ENCODE data around the gene HELLS. TPM values are rescaled to one million over a fixed set of nuclear protein-coding genes. Genes with fewer than 3 reads are reported as not detected.
"Not testable (repeated sequence)": the region's sequence is repeated elsewhere in the genome, so short reads cannot be mapped to it uniquely, and the experiment has no call there.

The HELLS gene
- total RNA-seq, 5 donors from 2014 or later (not counting 1 experiment from before 2014, with no cell fraction given), result 8.3 to 21.4 (median 13.0) TPM

DNA sequence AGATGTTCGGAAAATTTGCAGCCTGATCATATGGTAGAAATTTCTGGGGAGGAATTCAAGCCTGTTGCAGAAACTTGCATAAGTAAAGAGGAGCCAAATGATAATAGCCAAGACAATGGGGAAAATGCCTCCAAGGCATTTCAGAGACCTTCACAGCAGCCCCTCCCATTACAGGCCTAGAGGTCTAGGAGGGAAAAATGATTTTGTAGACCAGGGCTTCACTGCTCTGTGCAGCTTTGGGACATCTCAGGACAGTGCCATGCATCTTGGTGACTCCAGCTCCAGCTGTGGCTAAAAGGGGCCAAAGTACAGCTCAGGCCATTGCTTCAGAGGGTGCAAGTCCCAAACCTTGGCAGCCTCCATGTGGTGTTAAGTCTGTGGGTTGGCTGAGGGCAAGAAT is 87.4 kb downstream of the HELLS start:
- no peaks in the 10 kb centered on the region for H3K36me3 Mint-ChIP-seq
- no peak overlapping the region for H3K27ac Mint-ChIP-seq
- CTCF ChIA-PET, result no interaction called here
- no peaks in the 10 kb centered on the region for H3K4me1 ChIP-seq (ENCODE audit: control insufficient read depth in 1 of 2, extremely low read depth in 1 of 2, insufficient read depth in 2 of 2, low read length in 2 of 2)
- no peak overlapping the region for H3K27ac ChIP-seq (ENCODE audit: low read length)
- peaks cover under 1 to 6% of the 10 kb centered on the region in 2 donors for H3K27me3 Mint-ChIP-seq
- no peaks in the 10 kb centered on the region for H3K9me3 ChIP-seq
- H3K4me3 Mint-ChIP-seq, result no peak overlapping the region
- no peak overlapping the region for H3K4me3 ChIP-seq (ENCODE audit: control insufficient read depth in 1 of 2, extremely low read depth in 1 of 2, low read length in 1 of 2)
- ATAC-seq (replicated peaks in 1 of 4), result no peak
- DNase-seq, result no peak
- H3K4me1 Mint-ChIP-seq, result no peaks in the 10 kb centered on the region
- no peaks in the 10 kb centered on the region for H3K27me3 ChIP-seq (replicated peaks in 1 of 2; ENCODE audit: control insufficient read depth in 2 of 2, extremely low read depth in 1 of 2, insufficient read depth in 2 of 2, low read length in 1 of 2)
- POLR2A ChIA-PET, result no interaction called here
- no CpG with 5 or more reads among the region's 1 CpG for WGBS (ENCODE audit: insufficient coverage)
- peaks cover 4 to 14% (median 5%) of the 10 kb centered on the region in 3 donors for H3K9me3 Mint-ChIP-seq
- no peaks in the 10 kb centered on the region for H3K36me3 ChIP-seq (ENCODE audit: control insufficient read depth in 2 of 2, extremely low read depth in 1 of 2, insufficient read depth in 1 of 2, low read length in 1 of 2)

- H3K4me1 Mint-ChIP-seq; H3K27me3 Mint-ChIP-seq; H3K36me3 Mint-ChIP-seq; ATAC-seq (replicated peaks in 1 of 4); POLR2A ChIA-PET; H3K4me1 ChIP-seq (ENCODE audit: control insufficient read depth in 1 of 2, extremely low read depth in 1 of 2, insufficient read depth in 2 of 2, low read length in 2 of 2); H3K4me3 Mint-ChIP-seq; H3K27me3 ChIP-seq (replicated peaks in 1 of 2; ENCODE audit: control insufficient read depth in 2 of 2, extremely low read depth in 1 of 2, insufficient read depth in 2 of 2, low read length in 1 of 2); DNase-seq; H3K36me3 ChIP-seq (ENCODE audit: control insufficient read depth in 2 of 2, extremely low read depth in 1 of 2, insufficient read depth in 1 of 2, low read length in 1 of 2); H3K27ac ChIP-seq (ENCODE audit: low read length); H3K9me3 ChIP-seq; H3K27ac Mint-ChIP-seq; H3K4me3 ChIP-seq (ENCODE audit: control insufficient read depth in 1 of 2, extremely low read depth in 1 of 2, low read length in 1 of 2); CTCF ChIA-PET: not testable (repeated sequence)
- H3K9me3 Mint-ChIP-seq, result peaks cover 10 to 20% (median 12%) of the 10 kb centered on the region in 3 donors
- WGBS (ENCODE audit: insufficient coverage), result 94% methylated on average over 3 of the region's 4 CpGs
Measured at GRCh38 chr10:94638097-94638496, 92.5 kb downstream of the HELLS start.

- POLR2A ChIA-PET, result no interaction called here
- H3K4me3 ChIP-seq (ENCODE audit: control insufficient read depth in 1 of 2, extremely low read depth in 1 of 2, low read length in 1 of 2), result no peak overlapping the region
- Mint-ChIP-seq H3K4me3 (no peak overlapping the region), H3K36me3 (no peaks in the 10 kb centered on the region), H3K27ac (no peak overlapping the region), H3K4me1 (no peaks in the 10 kb centered on the region), H3K9me3 (peaks cover 10 to 15% (median 12%) of the 10 kb centered on the region in 3 donors), H3K27me3 (peaks cover 4 to 9% of the 10 kb centered on the region in 2 donors)
- CTCF ChIA-PET, result no interaction called here
- no peak overlapping the region for H3K27ac ChIP-seq (ENCODE audit: low read length)
- H3K4me1 ChIP-seq (ENCODE audit: control insufficient read depth in 1 of 2, extremely low read depth in 1 of 2, insufficient read depth in 2 of 2, low read length in 2 of 2), result no peaks in the 10 kb centered on the region
- H3K9me3 ChIP-seq, result no peaks in the 10 kb centered on the region
- no peak for DNase-seq
- WGBS (ENCODE audit: insufficient coverage), result 87% methylated on average over 5 of the region's 8 CpGs
- ATAC-seq (replicated peaks in 1 of 4), result no peak
- no peaks in the 10 kb centered on the region for H3K36me3 ChIP-seq (ENCODE audit: control insufficient read depth in 2 of 2, extremely low read depth in 1 of 2, insufficient read depth in 1 of 2, low read length in 1 of 2)
- no peaks in the 10 kb centered on the region for H3K27me3 ChIP-seq (replicated peaks in 1 of 2; ENCODE audit: control insufficient read depth in 2 of 2, extremely low read depth in 1 of 2, insufficient read depth in 2 of 2, low read length in 1 of 2)
Measured at GRCh38 chr10:94639902-94640301, 94.3 kb downstream of the HELLS start.

- Histone ChIP-seq H3K4me1 (ENCODE audit: control insufficient read depth in 1 of 2, extremely low read depth in 1 of 2, insufficient read depth in 2 of 2, low read length in 2 of 2) (no peaks in the 10 kb centered on the region), H3K27ac (ENCODE audit: low read length) (no peak overlapping the region), H3K36me3 (ENCODE audit: control insufficient read depth in 2 of 2, extremely low read depth in 1 of 2, insufficient read depth in 1 of 2, low read length in 1 of 2) (no peaks in the 10 kb centered on the region), H3K9me3 (no peaks in the 10 kb centered on the region), H3K4me3 (ENCODE audit: control insufficient read depth in 1 of 2, extremely low read depth in 1 of 2, low read length in 1 of 2) (no peak overlapping the region), H3K27me3 (replicated peaks in 1 of 2; ENCODE audit: control insufficient read depth in 2 of 2, extremely low read depth in 1 of 2, insufficient read depth in 2 of 2, low read length in 1 of 2) (no peaks in the 10 kb centered on the region)
- CTCF ChIA-PET, result no interaction called here
- WGBS (ENCODE audit: insufficient coverage), result no CpG with 5 or more reads among the region's 3 CpGs
- H3K27me3 Mint-ChIP-seq, result peaks cover 4 to 9% of the 10 kb centered on the region in 2 donors
- no peak for DNase-seq
- ATAC-seq (replicated peaks in 1 of 4), result no peak
- H3K27ac Mint-ChIP-seq, result no peak overlapping the region
- H3K4me1 Mint-ChIP-seq, result no peaks in the 10 kb centered on the region
- H3K4me3 Mint-ChIP-seq, result no peak overlapping the region
- POLR2A ChIA-PET, result no interaction called here
- no peaks in the 10 kb centered on the region for H3K36me3 Mint-ChIP-seq
- H3K9me3 Mint-ChIP-seq, result peaks cover 10 to 15% (median 12%) of the 10 kb centered on the region in 3 donors
Measured at GRCh38 chr10:94640562-94640961, 95.0 kb downstream of the HELLS start.

- H3K27ac ChIP-seq (ENCODE audit: low read length), result no peak overlapping the region
- 90% methylated on average over 2 of the region's 4 CpGs for WGBS (ENCODE audit: insufficient coverage)
- H3K36me3 ChIP-seq (ENCODE audit: control insufficient read depth in 2 of 2, extremely low read depth in 1 of 2, insufficient read depth in 1 of 2, low read length in 1 of 2), result no peaks in the 10 kb centered on the region
- H3K4me3 ChIP-seq (ENCODE audit: control insufficient read depth in 1 of 2, extremely low read depth in 1 of 2, low read length in 1 of 2), result no peak overlapping the region
- H3K9me3 ChIP-seq, result no peaks in the 10 kb centered on the region
- Mint-ChIP-seq H3K4me3 (no peak overlapping the region), H3K27me3 (peaks cover 4 to 9% of the 10 kb centered on the region in 2 donors), H3K4me1 (no peaks in the 10 kb centered on the region), H3K9me3 (peaks cover 10 to 12% (median 12%) of the 10 kb centered on the region in 3 donors), H3K36me3 (no peaks in the 10 kb centered on the region), H3K27ac (no peak overlapping the region)
- no peaks in the 10 kb centered on the region for H3K27me3 ChIP-seq (replicated peaks in 1 of 2; ENCODE audit: control insufficient read depth in 2 of 2, extremely low read depth in 1 of 2, insufficient read depth in 2 of 2, low read length in 1 of 2)
- CTCF ChIA-PET, result no interaction called here
- H3K4me1 ChIP-seq (ENCODE audit: control insufficient read depth in 1 of 2, extremely low read depth in 1 of 2, insufficient read depth in 2 of 2, low read length in 2 of 2), result no peaks in the 10 kb centered on the region
- ATAC-seq (replicated peaks in 1 of 4) (no peak), DNase-seq (no peak)
- POLR2A ChIA-PET, result no interaction called here
Measured at GRCh38 chr10:94641480-94641879, 95.9 kb downstream of the HELLS start.

DNA sequence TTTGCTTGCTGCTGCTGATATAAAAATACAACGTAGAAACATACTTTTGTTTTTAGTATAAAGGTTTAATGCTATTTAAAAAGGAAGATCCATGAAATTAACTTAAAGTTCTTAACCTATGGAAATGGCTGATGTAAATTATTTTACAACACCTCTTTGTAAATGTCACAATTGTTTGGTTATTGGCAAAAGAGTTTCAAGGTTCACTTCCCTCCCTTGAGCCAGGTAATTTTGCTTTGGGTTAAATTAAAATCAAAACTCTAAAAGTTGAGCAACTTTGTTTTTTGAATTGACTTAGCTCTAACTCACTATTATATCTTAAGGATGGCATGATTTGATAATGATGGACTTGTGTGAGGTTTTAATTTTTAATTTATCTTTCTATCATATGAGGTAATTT is 98.8 kb downstream of the HELLS start:
- H3K27ac ChIP-seq (ENCODE audit: low read length), result no peak overlapping the region
- H3K4me1 ChIP-seq (ENCODE audit: control insufficient read depth in 1 of 2, extremely low read depth in 1 of 2, insufficient read depth in 2 of 2, low read length in 2 of 2), result no peaks in the 10 kb centered on the region
- Mint-ChIP-seq H3K27me3 (peaks cover 4 to 7% of the 10 kb centered on the region in 2 donors), H3K9me3 (no peaks in the 10 kb centered on the region), H3K36me3 (no peaks in the 10 kb centered on the region), H3K27ac (no peak overlapping the region), H3K4me3 (no peak overlapping the region), H3K4me1 (no peaks in the 10 kb centered on the region)
- no peak overlapping the region for H3K4me3 ChIP-seq (ENCODE audit: control insufficient read depth in 1 of 2, extremely low read depth in 1 of 2, low read length in 1 of 2)
- no CpG with 5 or more reads among the region's 1 CpG for WGBS (ENCODE audit: insufficient coverage)
- ChIA-PET CTCF (no interaction called here), POLR2A (no interaction called here)
- DNase-seq (no peak), ATAC-seq (replicated peaks in 1 of 4) (no peak)
- no peaks in the 10 kb centered on the region for H3K27me3 ChIP-seq (replicated peaks in 1 of 2; ENCODE audit: control insufficient read depth in 2 of 2, extremely low read depth in 1 of 2, insufficient read depth in 2 of 2, low read length in 1 of 2)
- no peaks in the 10 kb centered on the region for H3K36me3 ChIP-seq (ENCODE audit: control insufficient read depth in 2 of 2, extremely low read depth in 1 of 2, insufficient read depth in 1 of 2, low read length in 1 of 2)
- no peaks in the 10 kb centered on the region for H3K9me3 ChIP-seq

DNA sequence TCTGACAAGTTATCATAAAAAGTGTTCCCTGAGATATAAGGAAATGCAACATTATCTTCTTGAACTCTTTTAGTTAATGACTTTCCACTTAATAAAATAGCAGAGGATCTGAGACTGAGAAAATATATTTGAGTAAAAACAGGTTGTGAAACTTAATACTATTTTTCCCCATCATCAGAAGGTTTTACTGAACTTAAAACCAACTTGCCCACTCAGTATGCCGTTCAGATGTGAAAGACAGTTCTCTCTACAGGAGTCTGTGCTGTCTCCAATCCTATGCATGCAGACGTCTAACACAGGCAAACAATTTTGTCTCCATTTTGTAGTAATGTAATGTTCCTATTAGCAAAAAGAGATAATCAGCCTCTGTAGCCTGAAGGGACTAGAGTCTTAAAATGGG is 99.7 kb downstream of the HELLS start:
- H3K36me3 Mint-ChIP-seq, result no peaks in the 10 kb centered on the region

More for the DNA sequence above, 99.7 kb downstream of the HELLS start:
- H3K4me3 Mint-ChIP-seq, result no peak overlapping the region
- H3K27me3 ChIP-seq (replicated peaks in 1 of 2; ENCODE audit: control insufficient read depth in 2 of 2, extremely low read depth in 1 of 2, insufficient read depth in 2 of 2, low read length in 1 of 2), result no peaks in the 10 kb centered on the region
- no peaks in the 10 kb centered on the region for H3K4me1 Mint-ChIP-seq
- no peaks in the 10 kb centered on the region for H3K36me3 ChIP-seq (ENCODE audit: control insufficient read depth in 2 of 2, extremely low read depth in 1 of 2, insufficient read depth in 1 of 2, low read length in 1 of 2)
- no peaks in the 10 kb centered on the region for H3K9me3 Mint-ChIP-seq
- no peak overlapping the region for H3K27ac ChIP-seq (ENCODE audit: low read length)
- ATAC-seq (replicated peaks in 1 of 4) (no peak), DNase-seq (no peak)
- H3K9me3 ChIP-seq, result no peaks in the 10 kb centered on the region
- no CpG with 5 or more reads among the region's 2 CpGs for WGBS (ENCODE audit: insufficient coverage)
- peaks cover 6 to 7% of the 10 kb centered on the region in 2 donors for H3K27me3 Mint-ChIP-seq
- no peaks in the 10 kb centered on the region for H3K4me1 ChIP-seq (ENCODE audit: control insufficient read depth in 1 of 2, extremely low read depth in 1 of 2, insufficient read depth in 2 of 2, low read length in 2 of 2)
- CTCF ChIA-PET, result no interaction called here
- no peak overlapping the region for H3K27ac Mint-ChIP-seq
- H3K4me3 ChIP-seq (ENCODE audit: control insufficient read depth in 1 of 2, extremely low read depth in 1 of 2, low read length in 1 of 2), result no peak overlapping the region
- POLR2A ChIA-PET, result no interaction called here
